ENCODE data around the gene CEP350.

DNA sequence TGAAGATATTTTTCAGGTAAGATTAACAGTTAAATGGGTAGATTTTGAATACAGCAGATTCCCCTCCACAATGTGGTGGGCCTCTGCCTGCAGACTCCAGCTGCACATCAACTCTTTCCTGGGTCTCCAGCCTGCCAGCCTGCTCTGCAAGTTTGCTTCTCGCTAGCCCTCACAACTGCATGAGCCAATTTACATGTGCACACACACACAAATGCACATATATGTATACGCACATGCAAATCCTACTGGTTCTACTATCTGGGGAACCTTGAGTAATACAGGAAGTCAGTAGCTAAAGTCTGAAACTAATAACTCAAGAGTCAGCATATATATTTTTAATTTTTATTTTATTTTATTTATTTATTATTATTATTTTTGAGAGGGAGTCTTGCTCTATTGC lies 165.2 kb downstream of the CEP350 start:
- TF ChIP-seq, protein P1, sequence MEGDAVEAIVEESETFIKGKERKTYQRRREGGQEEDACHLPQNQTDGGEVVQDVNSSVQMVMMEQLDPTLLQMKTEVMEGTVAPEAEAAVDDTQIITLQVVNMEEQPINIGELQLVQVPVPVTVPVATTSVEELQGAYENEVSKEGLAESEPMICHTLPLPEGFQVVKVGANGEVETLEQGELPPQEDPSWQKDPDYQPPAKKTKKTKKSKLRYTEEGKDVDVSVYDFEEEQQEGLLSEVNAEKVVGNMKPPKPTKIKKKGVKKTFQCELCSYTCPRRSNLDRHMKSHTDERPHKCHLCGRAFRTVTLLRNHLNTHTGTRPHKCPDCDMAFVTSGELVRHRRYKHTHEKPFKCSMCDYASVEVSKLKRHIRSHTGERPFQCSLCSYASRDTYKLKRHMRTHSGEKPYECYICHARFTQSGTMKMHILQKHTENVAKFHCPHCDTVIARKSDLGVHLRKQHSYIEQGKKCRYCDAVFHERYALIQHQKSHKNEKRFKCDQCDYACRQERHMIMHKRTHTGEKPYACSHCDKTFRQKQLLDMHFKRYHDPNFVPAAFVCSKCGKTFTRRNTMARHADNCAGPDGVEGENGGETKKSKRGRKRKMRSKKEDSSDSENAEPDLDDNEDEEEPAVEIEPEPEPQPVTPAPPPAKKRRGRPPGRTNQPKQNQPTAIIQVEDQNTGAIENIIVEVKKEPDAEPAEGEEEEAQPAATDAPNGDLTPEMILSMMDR (conservative IDR thresholded peaks at IDR 0.05; ENCODE audit: low read length), result no peak
- no peak for TF ChIP-seq EZH2phosphoT487 (IDR thresholded peaks at IDR 0.05; ENCODE audit: borderline replicate concordance, low read depth, low read length)
